Amygdala (tissue), 56 donors: ENCODE results near the gene TMEM178B.
A peak's percentile ranks its signal among the peaks of the same experiment; 100 is the strongest.
"Not testable (repeated sequence)": the region's sequence is repeated elsewhere in the genome, so short reads cannot be mapped to it uniquely, and the experiment has no call there.

Source experiments
- DNase-seq, 56 donors: peaks; one replicate each; lab custom pipeline; 2025; lab: John Stamatoyannopoulos, UW

The TMEM178B gene

GRCh38 chr7:141073173-141073640 is 657 bp upstream of the TMEM178B start:
- peak in 21 of 56 donors; percentile 14 to 61 (median 39) for DNase-seq

GRCh38 chr7:141074162-141074991 is 513 bp downstream of the TMEM178B start:
- DNase-seq = peak in 26 of 56 donors; percentile 8 to 54 (median 26)

- DNase-seq = no peak
These were observed 1.1 kb downstream of the TMEM178B start for GRCh38 chr7:141074997-141075396.

GRCh38 chr7:141076377-141076776 is 2.5 kb downstream of the TMEM178B start:
- DNase-seq = peak in 21 of 56 donors; percentile 1 to 41 (median 17)

GRCh38 chr7:141079219-141079618 is 5.4 kb downstream of the TMEM178B start:
- no peak for DNase-seq

- not testable (repeated sequence) for DNase-seq
These were observed 15.6 kb downstream of the TMEM178B start for GRCh38 chr7:141089490-141089889.

GRCh38 chr7:141094336-141095070 is 20.6 kb downstream of the TMEM178B start:
- DNase-seq = no peak

- no peak for DNase-seq
These were observed 23.6 kb downstream of the TMEM178B start for GRCh38 chr7:141097430-141097829.

- peak in 9 of 56 donors; percentile 3 to 72 (median 21) for DNase-seq
These were observed 28.6 kb downstream of the TMEM178B start for GRCh38 chr7:141102436-141102835.

- DNase-seq = no peak
These were observed 30.1 kb downstream of the TMEM178B start for GRCh38 chr7:141103847-141104429.

GRCh38 chr7:141113131-141113530 is 39.3 kb downstream of the TMEM178B start:
- no peak for DNase-seq

- no peak for DNase-seq
These were observed 40.3 kb downstream of the TMEM178B start for GRCh38 chr7:141114029-141114664.

- DNase-seq = no peak
These were observed 42.1 kb downstream of the TMEM178B start for GRCh38 chr7:141115965-141116364.

GRCh38 chr7:141116661-141117060 is 42.8 kb downstream of the TMEM178B start:
- DNase-seq = not testable (repeated sequence)

- no peak for DNase-seq
These were observed 44.9 kb downstream of the TMEM178B start for GRCh38 chr7:141118767-141119166.

- DNase-seq = no peak
These were observed 45.3 kb downstream of the TMEM178B start for GRCh38 chr7:141119187-141119586.

- DNase-seq = no peak
These were observed 48.9 kb downstream of the TMEM178B start for GRCh38 chr7:141122736-141123135.

- no peak for DNase-seq
These were observed 49.7 kb downstream of the TMEM178B start for GRCh38 chr7:141123522-141123921.

GRCh38 chr7:141126107-141126506 is 52.2 kb downstream of the TMEM178B start:
- no peak for DNase-seq

GRCh38 chr7:141128506-141128905 is 54.6 kb downstream of the TMEM178B start:
- peak in 8 of 56 donors; percentile 3 to 23 (median 8) for DNase-seq

GRCh38 chr7:141128931-141129330 is 55.1 kb downstream of the TMEM178B start:
- no peak for DNase-seq
